ENCODE measurements around the gene CELF5.
A peak's percentile ranks its signal among the peaks of the same experiment; 100 is the strongest.

- TF ChIP-seq POLR2A (IDR thresholded peaks at IDR 0.05), result no peak
- peak in 2 of 6 experiments; percentile 5 to 13 for TF ChIP-seq CTCF (IDR thresholded peaks at IDR 0.05)
These were observed 112.4 kb downstream of the CELF5 start for GRCh38 chr19:3336680-3337523.

All from esophagus squamous epithelium (tissue), 4 donors.